HepG2 (cell line): Measurements from ENCODE around the gene TMCC1. TPM values are rescaled to one million over a fixed set of nuclear protein-coding genes. Genes with fewer than 3 reads are reported as not detected.

Source experiments
- ARNT2 ChIP-seq: sonication (generic); formaldehyde crosslinking; IDR thresholded peaks from 2 replicates; pipeline ENCODE4 v1.8.0; 2022; ENCODE audit warnings: mild to moderate bottlenecking, low read depth, missing genetic modification reagents, moderate library complexity
- CHCHD3 ChIP-seq: sonication (generic); formaldehyde crosslinking; IDR thresholded peaks from 2 replicates; pipeline ENCODE4 v1.8.0; 2022; ENCODE audit warnings: mild to moderate bottlenecking, missing genetic modification reagents, moderate library complexity
- FOXK1 ChIP-seq: sonication (generic); formaldehyde crosslinking; IDR thresholded peaks from 2 replicates; pipeline ENCODE4 v1.4.0; 2020; ENCODE audit warnings: low read depth, missing genetic modification reagents, borderline replicate concordance
- IKZF5 ChIP-seq: IDR thresholded peaks from 2 replicates; pipeline ENCODE4 v1.6.1; 2018; ENCODE audit warnings: missing genetic modification reagents, mild to moderate bottlenecking, missing compliant biosample characterization
- JUNB ChIP-seq: sonication (generic); formaldehyde crosslinking; IDR thresholded peaks from 2 replicates; pipeline ENCODE4 v1.8.0; 2022; ENCODE audit warnings: missing genetic modification reagents, mild to moderate bottlenecking, borderline replicate concordance
- JUND ChIP-seq: sonication (generic); formaldehyde crosslinking; IDR thresholded peaks from 2 replicates; pipeline ENCODE4 v1.8.0; 2022; ENCODE audit warnings: mild to moderate bottlenecking, missing genetic modification reagents
- MAFF ChIP-seq: IDR thresholded peaks from 2 replicates; pipeline ENCODE4 v1.6.1; 2011; ENCODE audit warnings: low read depth, low read length, improper control_type of control experiment
- MIER2 ChIP-seq: IDR thresholded peaks from 2 replicates; pipeline ENCODE4 v1.6.1; 2016; ENCODE audit warnings: missing biosample characterization, missing genetic modification reagents
- NCOA2 ChIP-seq: sonication (generic); formaldehyde crosslinking; IDR thresholded peaks from 2 replicates; pipeline ENCODE4 v1.8.0; 2022; ENCODE audit warnings: inconsistent platforms
- NFE2 ChIP-seq: sonication (generic); formaldehyde crosslinking; IDR thresholded peaks from 2 replicates; pipeline ENCODE4 v1.4.0; 2020; ENCODE audit warnings: missing genetic modification reagents
- ONECUT2 ChIP-seq: sonication (generic); formaldehyde crosslinking; IDR thresholded peaks from 2 replicates; pipeline ENCODE4 v1.4.0; 2020; ENCODE audit warnings: missing genetic modification reagents
- POLR2AphosphoS5 ChIP-seq: IDR thresholded peaks from 2 replicates; pipeline ENCODE4 v1.6.1; 2012; ENCODE audit warnings: low read depth, low read length
- SAP130 ChIP-seq: IDR thresholded peaks from 2 replicates; pipeline ENCODE4 v1.6.1; 2016; ENCODE audit warnings: low read depth
- SIX1 ChIP-seq: sonication (generic); formaldehyde crosslinking; IDR thresholded peaks from 2 replicates; pipeline ENCODE4 v1.4.0; 2020; ENCODE audit warnings: missing genetic modification reagents, borderline replicate concordance
- TBX2 ChIP-seq: sonication (generic); formaldehyde crosslinking; IDR thresholded peaks from 2 replicates; pipeline ENCODE4 v1.5.0; 2020; ENCODE audit warnings: missing genetic modification reagents, mild to moderate bottlenecking, borderline replicate concordance
- ZKSCAN8 ChIP-seq: IDR thresholded peaks from 2 replicates; pipeline ENCODE4 v1.6.1; 2016; ENCODE audit warnings: borderline replicate concordance, missing genetic modification reagents, missing compliant biosample characterization
- ZNF644 ChIP-seq: IDR thresholded peaks from 2 replicates; pipeline ENCODE4 v1.6.1; 2016; ENCODE audit warnings: low read depth
- polyA plus RNA-seq, 8 experiments: library from polyadenylated mRNA; depleted of rRNA in 3 of 8; stranded (reverse) in 7 of 8; unstranded in 1 of 8; fragments of >200 nt; fragmentation: Illumina TruSeq in 4 of 8; extraction: Trizol in 4 of 8; gene quantifications; 2 replicates each; pipeline versions ENCODE4 v1.2.1 to v1.2.3, GENCODE V29; 2011 to 2016; ENCODE audit warnings: low read depth in 4 of 8, missing spikeins in 1 of 8, mixed read lengths in 1 of 8; ENCODE audit not compliant: insufficient read depth in 1 of 8
- total RNA-seq, 5 experiments: library from RNA; depleted of rRNA; stranded (reverse); fragments of >200 nt; fragmentation: Illumina TruSeq; extraction: Trizol; gene quantifications; 2 replicates each; pipeline ENCODE4 v1.2.3, GENCODE V29; 2016; ENCODE audit warnings: low read depth in 1 of 5
- TF ChIP-seq, protein P1 (sequence below): sonication (generic); formaldehyde crosslinking; IDR thresholded peaks from 2 replicates; pipeline ENCODE4 v1.4.0; 2020; ENCODE audit warnings: missing genetic modification reagents
- TF ChIP-seq, protein P2 (sequence below): IDR thresholded peaks from 2 replicates; pipeline ENCODE4 v1.6.1; 2016; ENCODE audit warnings: control low read depth
- TF ChIP-seq, protein P3 (sequence below): IDR thresholded peaks from 2 replicates; pipeline ENCODE4 v1.6.1; 2018; ENCODE audit warnings: missing genetic modification reagents
- TF ChIP-seq, protein P4 (sequence below): IDR thresholded peaks from 2 replicates; pipeline ENCODE4 v1.6.1; 2016
- TF ChIP-seq, protein P5 (sequence below): sonication (generic); formaldehyde crosslinking; conservative IDR thresholded peaks from 2 replicates; pipeline ENCODE4 v1.5.0; 2020; ENCODE audit warnings: missing genetic modification reagents

TMCC1 gene
- total and polyA plus RNA-seq, 2 of the 13 experiments (the other 11 are each of a cell fraction or from before 2014, with no cell fraction given): 12.1 to 264 TPM

DNA sequence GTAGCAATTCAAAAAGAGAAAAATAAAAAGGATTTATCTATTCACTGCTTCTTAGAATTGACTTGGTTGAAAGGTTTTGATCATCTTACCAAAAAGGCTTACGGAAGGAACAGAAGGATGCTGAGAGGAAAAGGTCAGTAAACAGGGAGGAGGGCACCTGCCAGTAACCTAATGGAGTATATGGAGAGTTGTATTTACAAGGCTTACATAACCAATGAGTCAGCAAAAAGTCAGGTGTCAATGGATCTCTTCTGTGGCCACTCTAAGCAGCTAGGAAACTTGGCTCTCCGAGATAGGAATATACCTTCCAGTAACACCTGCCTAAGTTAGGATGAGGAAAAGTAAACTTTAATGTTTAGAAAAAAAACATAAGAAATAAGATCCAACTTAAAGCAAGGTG is 206.6 kb downstream of the TMCC1 start (continued):
- TF ChIP-seq IKZF5 (CRISPR knock-in tag): peak; percentile 40; the same call in 1 of the 2 replicates
- TF ChIP-seq, protein P1, sequence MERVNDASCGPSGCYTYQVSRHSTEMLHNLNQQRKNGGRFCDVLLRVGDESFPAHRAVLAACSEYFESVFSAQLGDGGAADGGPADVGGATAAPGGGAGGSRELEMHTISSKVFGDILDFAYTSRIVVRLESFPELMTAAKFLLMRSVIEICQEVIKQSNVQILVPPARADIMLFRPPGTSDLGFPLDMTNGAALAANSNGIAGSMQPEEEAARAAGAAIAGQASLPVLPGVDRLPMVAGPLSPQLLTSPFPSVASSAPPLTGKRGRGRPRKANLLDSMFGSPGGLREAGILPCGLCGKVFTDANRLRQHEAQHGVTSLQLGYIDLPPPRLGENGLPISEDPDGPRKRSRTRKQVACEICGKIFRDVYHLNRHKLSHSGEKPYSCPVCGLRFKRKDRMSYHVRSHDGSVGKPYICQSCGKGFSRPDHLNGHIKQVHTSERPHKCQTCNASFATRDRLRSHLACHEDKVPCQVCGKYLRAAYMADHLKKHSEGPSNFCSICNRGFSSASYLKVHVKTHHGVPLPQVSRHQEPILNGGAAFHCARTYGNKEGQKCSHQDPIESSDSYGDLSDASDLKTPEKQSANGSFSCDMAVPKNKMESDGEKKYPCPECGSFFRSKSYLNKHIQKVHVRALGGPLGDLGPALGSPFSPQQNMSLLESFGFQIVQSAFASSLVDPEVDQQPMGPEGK: peak; percentile 31; the same call in 1 of the 2 replicates
- TF ChIP-seq, protein P2, sequence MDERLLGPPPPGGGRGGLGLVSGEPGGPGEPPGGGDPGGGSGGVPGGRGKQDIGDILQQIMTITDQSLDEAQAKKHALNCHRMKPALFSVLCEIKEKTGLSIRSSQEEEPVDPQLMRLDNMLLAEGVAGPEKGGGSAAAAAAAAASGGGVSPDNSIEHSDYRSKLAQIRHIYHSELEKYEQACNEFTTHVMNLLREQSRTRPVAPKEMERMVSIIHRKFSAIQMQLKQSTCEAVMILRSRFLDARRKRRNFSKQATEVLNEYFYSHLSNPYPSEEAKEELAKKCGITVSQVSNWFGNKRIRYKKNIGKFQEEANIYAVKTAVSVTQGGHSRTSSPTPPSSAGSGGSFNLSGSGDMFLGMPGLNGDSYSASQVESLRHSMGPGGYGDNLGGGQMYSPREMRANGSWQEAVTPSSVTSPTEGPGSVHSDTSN: no peak
- TF ChIP-seq, protein P3, sequence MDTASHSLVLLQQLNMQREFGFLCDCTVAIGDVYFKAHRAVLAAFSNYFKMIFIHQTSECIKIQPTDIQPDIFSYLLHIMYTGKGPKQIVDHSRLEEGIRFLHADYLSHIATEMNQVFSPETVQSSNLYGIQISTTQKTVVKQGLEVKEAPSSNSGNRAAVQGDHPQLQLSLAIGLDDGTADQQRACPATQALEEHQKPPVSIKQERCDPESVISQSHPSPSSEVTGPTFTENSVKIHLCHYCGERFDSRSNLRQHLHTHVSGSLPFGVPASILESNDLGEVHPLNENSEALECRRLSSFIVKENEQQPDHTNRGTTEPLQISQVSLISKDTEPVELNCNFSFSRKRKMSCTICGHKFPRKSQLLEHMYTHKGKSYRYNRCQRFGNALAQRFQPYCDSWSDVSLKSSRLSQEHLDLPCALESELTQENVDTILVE (CRISPR knock-in tag): 0 out of 2 replicates have a peak, but pooled peaks have one; percentile 17
- TF ChIP-seq, protein P4, sequence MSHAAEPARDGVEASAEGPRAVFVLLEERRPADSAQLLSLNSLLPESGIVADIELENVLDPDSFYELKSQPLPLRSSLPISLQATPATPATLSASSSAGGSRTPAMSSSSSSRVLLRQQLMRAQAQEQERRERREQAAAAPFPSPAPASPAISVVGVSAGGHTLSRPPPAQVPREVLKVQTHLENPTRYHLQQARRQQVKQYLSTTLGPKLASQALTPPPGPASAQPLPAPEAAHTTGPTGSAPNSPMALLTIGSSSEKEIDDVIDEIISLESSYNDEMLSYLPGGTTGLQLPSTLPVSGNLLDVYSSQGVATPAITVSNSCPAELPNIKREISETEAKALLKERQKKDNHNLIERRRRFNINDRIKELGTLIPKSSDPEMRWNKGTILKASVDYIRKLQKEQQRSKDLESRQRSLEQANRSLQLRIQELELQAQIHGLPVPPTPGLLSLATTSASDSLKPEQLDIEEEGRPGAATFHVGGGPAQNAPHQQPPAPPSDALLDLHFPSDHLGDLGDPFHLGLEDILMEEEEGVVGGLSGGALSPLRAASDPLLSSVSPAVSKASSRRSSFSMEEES (CRISPR knock-in tag): peak; percentile 89
- peak; percentile 80; the same call in 1 of the 2 replicates for TF ChIP-seq ZNF644 (CRISPR knock-in tag)
- TF ChIP-seq MAFF: peak; percentile 100
- TF ChIP-seq ZKSCAN8: peak; percentile 59; the same call in 1 of the 2 replicates
- TF ChIP-seq SIX1 (CRISPR knock-in tag): peak; percentile 55; the same call in 1 of the 2 replicates
- TF ChIP-seq JUNB (CRISPR knock-in tag): peak; percentile 27; the same call in 1 of the 2 replicates
- TF ChIP-seq TBX2: peak; percentile 78
- no peak for TF ChIP-seq CHCHD3 (CRISPR knock-in tag)
- TF ChIP-seq ARNT2: no peak
- peak; percentile 84 for TF ChIP-seq JUND (CRISPR knock-in tag)
- peak; percentile 96 for TF ChIP-seq SAP130
- peak; percentile 73 for TF ChIP-seq NCOA2 (CRISPR knock-in tag)
- TF ChIP-seq NFE2 (CRISPR knock-in tag): peak; percentile 98
- peak; percentile 45 for TF ChIP-seq POLR2AphosphoS5
- TF ChIP-seq, protein P5, sequence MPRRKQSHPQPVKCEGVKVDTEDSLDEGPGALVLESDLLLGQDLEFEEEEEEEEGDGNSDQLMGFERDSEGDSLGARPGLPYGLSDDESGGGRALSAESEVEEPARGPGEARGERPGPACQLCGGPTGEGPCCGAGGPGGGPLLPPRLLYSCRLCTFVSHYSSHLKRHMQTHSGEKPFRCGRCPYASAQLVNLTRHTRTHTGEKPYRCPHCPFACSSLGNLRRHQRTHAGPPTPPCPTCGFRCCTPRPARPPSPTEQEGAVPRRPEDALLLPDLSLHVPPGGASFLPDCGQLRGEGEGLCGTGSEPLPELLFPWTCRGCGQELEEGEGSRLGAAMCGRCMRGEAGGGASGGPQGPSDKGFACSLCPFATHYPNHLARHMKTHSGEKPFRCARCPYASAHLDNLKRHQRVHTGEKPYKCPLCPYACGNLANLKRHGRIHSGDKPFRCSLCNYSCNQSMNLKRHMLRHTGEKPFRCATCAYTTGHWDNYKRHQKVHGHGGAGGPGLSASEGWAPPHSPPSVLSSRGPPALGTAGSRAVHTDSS (CRISPR knock-in tag): no peak
- peak; percentile 50; the same call in 1 of the 2 replicates for TF ChIP-seq MIER2 (CRISPR knock-in tag)
- TF ChIP-seq FOXK1 (CRISPR knock-in tag): peak; percentile 86; the same call in 1 of the 2 replicates
- TF ChIP-seq ONECUT2 (CRISPR knock-in tag): no peak
